ELF-1 (cell line): Measurements from ENCODE around the gene NUB1.

Source experiments
- DNase-seq: peaks from one replicate; pipeline ENCODE4 v3.0.0-alpha.2; 2016; ENCODE audit warnings: low read depth, low spot score

NUB1 gene

DNA sequence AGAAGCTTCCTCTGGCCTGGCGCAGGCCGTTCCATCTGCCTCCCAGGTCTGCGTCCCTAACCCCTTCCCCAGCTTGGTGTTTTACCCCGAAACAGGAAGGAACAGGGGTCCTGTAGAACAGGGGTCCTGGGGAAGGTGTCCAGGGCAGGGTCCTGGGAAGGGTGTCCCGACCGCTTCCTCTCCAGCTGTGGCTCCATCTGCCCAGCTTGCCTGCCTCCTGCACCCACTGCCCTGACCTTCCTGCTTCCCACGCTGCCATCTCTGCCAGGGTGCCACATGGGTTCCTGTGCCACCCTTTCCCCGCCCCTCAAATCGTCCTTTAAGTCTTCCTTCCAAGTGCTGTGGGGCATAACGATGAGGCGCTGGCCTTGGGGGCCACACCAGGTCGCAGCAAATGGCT, 35.8 kb downstream of the NUB1 start:
- DNase-seq = no peak

DNA sequence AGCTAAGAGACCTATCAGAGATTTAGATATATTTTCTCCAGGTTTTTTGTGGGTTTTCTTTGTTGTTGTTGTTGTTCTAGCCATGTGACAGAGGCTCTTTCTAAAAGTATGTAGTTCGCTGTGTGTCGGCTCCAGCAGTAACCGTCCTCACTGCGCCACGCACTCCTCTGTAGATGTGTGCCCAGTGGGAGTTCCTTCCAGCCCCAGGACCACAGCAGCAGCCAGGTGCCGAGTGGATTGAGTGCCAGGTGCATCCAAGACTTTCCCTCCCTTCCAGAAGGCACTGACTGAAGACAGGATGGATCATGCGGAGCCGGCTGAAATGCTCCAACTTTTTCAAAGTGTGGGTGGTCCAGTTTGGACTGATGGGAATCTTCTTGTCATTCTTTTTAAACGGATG, 36.4 kb downstream of the NUB1 start:
- DNase-seq = no peak

DNA sequence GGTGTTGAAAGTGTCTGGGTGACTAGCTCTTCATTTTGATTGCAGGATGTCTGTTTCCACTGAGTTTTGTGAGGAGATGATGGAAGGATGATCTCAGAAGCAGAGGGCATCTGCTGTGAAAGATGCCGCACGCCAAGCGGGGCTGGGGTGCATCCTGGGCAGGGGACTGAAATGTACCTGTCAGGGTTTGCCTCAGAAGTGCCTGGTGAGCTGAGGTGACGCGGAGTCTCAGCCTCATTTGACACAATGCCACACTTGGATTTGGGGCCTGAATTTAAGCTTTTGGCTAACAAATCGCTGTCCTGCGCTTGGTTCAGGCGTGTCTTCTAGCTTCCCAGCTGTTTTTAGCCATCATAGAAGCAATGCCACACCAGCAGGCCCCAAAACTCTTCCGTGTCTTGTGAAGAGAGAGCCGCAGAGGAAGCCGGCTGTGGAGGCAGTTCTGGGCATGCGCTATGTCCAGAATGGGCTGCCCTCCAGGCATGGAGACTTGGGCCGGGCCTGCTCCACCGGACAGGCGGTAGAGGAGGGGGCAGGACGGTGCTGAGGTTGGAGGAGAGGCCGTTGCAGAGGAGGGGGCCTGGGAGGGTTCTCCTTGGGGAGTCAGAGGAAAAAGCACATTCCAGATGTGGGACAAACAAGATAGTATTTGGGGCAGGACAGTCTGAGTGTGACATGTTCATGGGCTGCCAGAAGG, 37.0 kb downstream of the NUB1 start:
- no peak for DNase-seq

DNA sequence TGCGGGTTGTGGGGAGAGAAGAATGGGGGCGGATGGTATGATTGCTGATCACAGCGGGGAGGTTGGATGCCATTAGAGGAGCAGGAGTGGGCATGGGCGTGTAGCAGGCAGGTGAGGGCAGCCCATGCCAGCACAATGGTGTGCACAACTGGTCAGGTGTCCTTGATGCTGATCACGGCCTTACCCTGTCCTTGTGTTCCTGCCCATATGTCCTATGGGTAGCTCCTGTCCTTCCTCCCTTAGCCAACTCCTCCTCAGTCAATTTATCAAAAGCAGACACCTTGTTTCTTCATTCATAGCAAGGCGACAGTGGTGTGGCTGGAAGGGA, 37.5 kb downstream of the NUB1 start:
- no peak for DNase-seq

DNA sequence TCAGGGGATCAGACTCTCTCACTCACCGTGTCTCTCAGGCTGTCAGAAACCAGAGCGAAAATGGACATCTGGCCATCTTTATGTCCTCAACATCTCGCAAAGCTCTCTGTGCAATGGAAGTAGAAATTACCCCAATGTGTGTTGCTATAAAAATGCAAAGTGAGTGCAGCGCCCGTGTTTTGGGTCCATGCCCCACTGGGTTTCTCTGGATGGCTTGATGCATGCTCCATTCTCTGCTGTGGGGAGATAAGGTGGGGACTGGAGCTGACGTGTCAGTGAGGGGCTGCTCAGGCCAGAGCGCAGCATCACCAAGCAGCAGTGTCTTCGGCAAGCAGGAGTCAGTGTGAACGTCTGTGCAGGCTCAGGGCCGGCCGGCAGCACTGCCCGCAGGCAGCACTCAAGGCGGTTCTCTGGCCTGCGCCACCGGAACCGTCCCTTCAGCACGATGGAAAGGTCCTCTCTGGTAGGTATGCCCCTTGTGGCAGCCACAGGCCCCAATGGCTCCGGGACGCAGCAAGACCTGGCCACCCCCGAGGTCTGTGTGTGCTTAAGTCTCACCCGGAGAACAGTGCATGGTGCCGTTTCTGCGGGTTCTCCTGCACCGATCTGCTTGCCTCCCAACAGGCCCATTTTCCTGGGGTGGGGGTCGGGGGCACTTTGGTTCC, 38.1 kb downstream of the NUB1 start:
- peak; percentile 77 for DNase-seq

DNA sequence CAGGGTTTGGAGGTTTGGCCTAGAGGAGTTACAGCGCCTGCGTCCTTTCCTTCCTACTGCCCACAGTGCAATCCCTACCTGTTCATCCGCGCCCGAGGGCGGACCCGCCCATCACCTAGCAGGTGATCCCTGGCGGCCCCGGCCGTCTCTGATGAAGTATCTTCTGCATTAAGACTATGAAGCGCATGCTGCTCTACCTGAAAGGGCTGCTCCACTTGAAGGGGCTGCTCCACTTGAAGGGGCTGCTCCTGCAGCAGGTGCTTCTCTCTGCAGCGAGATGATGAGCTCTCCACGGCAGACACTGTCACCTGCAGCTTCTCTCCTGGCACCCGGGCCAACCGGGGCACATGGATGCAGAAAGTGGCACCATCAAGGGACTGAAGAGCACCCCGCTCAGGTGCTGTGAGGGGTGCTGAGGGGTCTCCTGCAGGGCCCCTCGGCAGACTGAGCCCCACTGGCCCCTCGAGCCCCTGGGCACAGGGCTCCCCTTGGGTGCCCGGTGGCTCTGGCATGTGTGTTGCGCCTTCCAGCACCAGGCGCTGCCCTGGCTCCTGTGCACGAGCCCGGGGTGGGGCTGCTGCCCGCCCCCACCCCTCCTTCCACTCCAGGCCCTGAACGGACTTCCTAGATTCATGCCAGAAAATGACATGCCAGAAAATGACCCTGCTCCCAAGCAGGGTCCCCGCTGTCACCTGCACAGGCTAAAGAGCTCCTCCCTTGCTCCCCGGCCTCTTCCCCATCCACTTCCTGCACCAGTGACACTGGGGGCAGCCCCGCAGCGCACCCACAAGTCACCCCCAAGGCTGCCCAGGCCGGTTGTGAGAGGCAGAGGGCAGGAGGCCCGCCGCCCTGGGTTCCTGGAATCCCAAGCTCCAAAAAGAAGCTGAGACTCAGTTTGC, 38.8 kb downstream of the NUB1 start:
- DNase-seq = peak; percentile 56

DNA sequence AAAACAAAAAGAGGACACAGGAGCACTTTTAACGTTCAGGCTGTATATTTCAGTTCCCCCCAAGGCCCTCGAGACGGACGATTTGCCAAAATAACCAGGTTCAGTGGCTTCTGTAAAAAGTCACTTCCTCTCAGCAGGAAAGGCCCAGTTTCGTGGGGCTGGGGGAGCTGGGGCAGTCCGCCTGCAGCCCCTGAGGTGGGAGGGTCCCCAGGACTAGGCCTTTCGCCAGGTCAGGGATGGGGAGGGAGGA, 39.4 kb downstream of the NUB1 start:
- no peak for DNase-seq

DNA sequence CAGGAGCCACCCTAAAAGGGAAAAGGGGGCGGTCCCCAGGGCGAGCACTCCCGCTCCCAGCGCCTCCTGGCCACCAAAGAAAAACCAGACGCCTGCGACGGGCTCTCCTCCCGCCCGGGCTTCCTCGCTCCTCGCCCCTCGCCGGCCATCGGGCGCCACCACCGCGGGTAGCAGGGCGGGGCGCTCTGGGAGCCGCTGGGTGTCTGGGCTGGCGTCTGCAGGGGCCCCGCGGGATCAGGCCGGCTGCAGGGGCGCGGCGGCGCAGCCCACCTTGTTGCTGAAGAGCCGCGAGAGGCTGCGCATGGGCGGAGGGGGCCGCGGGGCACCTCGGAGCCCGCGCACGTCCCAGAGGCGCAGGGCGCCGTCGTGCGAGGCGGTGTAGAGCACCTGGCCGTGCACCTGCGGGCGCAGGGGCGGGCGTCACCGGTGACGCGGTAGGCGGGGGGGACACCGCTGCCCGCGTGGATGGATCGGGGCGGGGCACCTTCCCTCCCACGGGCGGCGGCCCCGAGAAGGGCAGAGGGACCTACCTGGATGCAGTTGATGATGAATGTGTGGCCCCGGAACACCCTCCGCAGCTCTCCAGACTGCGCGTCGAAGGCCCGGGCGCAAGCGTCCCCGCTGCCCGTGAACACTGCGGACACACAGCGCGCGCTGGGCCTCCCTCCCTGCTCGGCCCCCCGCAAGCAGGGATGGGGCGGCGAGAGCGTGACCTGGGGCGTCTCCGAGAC, 39.9 kb downstream of the NUB1 start:
- peak; percentile 49 for DNase-seq

DNA sequence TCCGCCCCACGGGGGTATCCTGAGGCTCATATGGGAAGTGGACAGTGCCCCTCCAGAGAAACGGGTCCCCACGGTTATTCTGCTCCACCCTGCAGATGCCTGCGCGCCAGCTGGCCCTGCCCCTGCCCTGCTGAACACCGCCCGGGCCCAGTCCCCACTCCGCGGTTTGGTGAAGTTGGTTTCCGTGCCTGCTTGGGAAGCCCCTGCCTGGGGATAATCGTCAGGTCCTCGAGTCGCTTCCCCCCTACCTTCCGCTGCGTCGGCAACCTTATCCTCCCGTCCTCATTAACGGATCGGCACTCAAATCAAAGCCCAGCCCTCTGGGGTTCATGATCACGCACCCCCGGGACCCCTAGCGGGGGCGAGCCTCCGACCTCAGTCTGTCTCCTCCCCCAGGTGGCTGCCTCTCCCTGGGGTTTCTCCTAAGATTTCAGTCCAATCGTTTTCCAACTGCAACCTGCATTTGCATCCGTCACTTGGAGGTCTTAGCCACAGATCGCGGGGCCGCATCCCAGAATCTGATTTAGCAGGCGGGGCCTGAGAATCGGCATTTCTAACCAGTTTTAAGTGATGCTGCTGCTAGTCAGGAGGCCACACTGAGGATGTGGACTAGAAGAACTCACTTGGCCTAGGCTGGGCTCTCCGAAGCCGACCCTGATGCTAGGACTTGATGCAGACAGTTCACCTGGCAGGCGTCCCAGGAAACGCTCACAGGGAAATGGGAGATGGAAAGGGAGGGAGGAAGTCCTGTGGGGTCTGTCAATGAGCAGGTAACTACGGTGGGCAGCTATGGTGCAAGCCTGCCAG, 40.7 kb downstream of the NUB1 start:
- DNase-seq = no peak

DNA sequence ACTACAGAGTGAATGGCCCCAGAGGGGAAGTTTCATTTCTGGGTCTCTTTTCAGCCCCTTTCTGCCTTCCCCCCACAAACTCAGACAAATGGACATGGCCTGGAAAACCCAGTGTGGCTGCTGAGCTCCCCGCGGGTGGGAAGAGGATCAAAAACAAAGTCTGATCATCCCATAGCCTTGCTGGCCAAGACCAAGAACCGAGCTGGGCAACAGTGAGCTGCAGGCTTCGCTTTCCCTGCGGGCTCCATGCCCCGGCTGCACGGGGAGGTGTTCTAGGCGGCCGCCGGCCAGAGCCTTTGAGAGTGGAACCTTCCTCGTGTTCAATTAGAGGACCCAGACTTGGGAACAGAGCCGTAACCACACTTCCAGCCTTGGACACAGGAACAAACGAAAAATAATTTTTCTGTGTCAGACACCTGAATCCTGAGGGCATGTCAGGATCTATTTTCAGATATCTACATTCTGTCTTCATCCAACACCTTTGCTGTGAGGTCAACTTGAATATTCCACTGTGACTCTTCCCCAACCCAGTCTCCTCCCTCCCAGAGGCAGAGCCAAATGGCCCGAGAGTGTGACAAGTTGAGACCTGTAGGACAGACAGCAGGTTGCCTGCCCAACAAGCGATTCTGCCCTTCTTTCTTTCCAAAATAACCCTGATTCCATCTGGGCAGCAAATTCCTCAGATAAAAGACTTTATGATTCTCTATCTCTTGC, 42.2 kb downstream of the NUB1 start:
- no peak for DNase-seq

DNA sequence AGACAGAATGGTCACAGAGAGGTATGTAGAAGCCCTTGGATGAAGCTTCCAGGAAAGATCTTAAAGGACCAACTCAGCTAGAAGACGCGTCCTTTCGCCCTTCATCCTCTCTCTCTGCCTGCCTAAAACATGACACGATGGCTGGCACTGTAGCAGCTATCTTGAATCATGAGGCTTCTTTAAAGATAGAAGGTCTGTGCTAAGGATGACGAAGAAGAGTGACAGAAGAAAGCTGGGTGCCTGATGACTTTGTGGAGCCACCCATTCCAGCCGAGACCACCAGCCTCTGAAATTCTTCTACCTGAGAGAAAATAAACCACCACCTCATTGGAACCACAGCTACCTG, 42.7 kb downstream of the NUB1 start:
- DNase-seq = no peak

DNA sequence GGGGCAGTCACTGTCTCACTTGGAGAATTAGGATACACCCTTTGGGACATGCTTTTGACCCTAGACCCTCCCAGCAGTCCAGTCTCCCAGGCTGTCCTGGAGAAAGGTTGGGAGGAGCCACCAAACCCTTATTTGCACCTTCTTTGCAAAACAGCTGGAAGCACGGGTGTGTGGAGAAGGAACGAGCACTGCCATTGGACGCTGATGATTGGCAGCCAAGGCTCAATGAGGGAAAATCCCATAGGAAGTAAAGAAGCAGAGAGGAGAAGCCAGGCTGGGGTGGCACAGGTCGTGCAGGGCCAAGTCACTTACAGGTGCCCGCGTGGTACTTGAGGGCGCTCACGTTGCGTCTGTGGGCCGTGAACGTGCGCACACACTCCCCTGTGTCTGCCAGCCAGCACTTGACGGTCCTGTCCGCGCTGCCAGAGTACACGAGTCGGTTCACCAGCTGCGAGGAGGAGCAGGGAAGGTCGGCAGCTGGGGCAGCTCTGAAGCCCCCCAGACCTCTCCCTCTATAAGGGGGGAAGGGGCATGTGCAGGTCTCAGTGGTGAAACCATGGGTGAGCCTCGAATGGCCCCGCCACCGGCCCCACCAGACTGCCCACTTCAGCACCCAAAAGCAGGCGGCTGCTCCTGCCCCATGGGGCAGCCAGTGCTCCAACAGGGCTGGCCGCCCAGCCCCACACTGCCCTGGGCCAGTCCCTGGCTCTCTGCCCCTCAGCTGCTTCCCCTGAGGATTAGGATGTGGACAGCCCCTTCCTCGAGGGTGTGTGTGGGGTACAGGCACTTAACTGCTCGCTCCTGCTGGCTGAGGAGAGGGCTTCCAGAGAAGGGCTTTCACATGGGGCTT, 43.4 kb downstream of the NUB1 start:
- no peak for DNase-seq

DNA sequence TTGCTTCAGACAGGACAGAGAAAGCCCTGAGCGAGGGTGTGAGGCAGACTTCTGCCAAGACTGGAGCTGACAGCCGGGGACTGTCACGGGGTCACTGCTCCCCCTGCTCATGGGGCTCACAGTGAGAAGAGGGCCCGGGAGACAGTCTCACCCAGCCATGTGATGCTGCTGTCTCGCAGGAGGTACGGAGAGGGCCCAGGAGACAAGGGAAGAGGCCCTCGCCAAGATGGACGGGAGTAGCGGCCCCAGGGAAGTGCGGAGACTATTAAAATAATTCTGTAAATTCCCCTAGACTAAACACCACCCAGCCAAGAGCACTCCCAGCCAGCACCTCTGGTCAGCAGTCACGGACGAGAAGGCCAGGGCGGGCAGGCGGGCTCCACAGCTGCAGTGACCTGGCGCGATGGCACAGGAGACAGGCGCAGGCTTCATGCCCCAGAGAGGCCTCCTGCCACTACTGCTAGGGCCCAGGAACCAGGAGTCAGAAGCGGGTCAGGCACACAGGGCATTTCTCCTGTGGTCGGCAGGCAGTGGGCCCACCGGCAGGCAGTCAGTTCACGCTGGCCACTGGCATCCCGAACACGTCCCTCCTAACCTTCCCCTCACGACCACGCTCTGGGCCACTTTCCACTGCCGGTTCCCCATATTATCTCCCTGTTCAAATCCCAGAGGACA, 44.2 kb downstream of the NUB1 start:
- no peak for DNase-seq

DNA sequence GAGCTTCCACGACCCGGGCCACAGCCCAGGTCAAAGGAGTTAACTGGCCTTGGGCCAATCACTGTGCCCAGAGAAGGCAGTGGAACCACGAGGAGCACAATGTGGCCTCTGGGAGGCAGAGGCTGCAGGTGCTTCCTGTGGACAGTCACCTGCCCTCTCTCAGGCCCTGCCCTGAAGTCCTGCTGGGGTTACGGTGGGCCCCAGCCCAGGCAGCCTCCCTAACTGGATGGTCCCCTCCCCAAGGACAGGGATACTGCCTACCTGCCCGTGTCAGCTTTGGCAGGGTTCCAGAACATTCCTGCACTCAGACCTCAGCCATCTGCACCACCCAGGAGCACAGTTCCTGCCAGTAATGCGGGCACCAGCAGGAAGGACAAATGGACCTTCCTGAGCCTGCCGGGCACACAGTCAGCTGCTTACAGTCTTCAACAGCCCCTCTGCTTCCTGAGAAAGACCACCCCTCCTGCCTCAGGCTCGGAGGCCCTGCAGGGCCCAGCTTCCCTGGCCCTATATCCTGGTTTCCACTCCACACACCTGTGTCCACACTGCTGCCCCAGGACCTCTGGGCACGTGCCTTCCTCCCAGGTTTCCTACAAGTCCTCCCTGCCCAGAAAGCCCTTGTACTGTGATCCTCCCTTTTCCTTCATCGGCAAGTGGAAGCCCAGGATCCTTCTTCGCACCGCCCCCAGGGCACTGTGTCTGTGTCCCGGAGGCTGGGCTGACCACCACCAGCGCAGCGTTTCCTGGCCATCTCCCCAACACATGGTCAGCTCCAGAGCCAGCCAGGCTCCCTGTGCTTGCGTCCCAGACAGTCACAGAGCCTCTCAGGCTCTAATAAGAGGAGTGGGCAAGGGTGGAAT, 44.9 kb downstream of the NUB1 start:
- no peak for DNase-seq

DNA sequence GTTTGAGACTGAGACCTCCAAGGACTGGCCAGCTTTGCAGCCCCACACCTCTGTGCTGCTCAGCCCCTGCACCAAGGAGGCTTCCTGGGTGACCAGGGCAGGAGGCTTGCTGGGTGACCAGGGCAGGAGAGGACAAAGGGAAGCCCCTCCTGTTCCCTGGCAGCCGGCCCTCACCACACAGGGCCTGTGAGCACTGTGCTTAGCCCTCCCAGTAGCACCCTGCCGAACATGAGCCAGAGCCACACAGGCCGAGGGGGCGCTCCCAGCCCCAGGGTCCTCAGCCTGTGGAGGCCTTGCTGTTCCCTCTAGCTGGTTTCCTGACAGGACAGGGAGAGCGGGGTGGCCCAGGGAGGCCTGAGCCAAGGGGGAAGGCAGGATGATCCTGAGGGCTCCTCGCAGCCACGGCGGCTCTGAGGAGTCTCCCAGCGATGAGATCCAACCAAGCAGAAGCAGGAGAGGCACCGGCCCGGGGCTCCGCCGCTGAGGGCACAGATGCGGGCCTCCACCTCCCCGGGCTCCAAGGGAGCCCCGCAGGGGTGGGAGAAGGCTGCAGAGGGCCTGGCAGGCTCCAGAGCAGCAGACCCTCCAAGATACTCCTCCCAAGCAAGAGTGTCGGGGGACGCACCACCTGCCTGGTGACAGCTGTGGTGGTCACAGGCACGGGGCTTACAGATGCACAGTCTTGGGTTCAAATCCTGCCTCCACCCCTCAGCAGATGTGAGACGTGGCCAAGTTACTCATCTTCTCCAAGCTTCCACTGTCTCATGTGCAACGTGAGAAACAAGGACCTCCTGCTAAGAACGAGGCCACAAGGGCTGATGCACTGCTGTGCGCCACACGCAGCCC, 45.8 kb downstream of the NUB1 start:
- no peak for DNase-seq

DNA sequence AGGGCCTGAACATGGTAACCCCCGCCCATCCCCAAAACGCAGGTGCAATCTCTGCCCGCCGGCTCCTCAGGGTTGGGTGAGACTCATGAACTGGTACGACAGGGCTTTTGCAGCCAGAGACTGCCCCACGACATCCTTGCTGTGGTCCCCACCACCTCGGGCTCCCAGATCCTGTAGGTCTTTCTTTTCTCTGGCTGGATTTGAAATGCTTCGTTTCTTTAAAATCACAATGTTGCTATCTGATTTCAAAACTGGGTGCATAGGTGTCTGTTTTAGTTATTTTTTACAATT, 46.3 kb downstream of the NUB1 start:
- DNase-seq = no peak

DNA sequence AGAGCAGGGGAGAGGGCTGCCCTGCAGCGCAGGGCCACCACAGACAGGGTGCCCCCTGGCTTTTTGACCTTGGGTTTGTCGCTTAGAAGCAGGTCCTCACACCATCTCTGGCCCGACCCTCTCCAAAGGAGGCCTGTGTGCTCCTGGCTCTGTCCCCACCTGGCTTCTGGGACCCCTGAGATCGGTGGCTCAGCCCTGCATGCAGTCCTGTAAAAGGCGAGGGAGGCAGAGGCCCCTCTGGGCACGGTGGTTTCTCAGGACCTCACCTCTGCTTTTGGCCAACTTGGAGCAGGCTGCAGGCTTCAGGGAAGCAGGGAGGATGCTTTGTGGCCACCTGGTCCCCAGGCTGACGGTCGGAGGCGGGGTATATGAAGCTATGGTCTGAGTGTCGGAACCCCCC, 46.8 kb downstream of the NUB1 start:
- no peak for DNase-seq
